GM19438 (cell line): ENCODE measurements around the gene XNDC1N.

Experiments
- ATAC-seq: cut with Tn5 transposase; IDR thresholded peaks from one replicate; pipeline ENCODE4 v1.9.1; 2021; ENCODE audit warnings: low read depth; ENCODE audit not compliant: unreplicated experiment

Gene XNDC1N

GRCh38 chr11:71927820-71928736 is at the start of gene XNDC1N:
Gene XNDC1N, minus strand, starts transcription at chr11:71928594. Its CDS starts 5,241 bp downstream, at chr11:71923353.
- ATAC-seq, result peak; percentile 69

DNA sequence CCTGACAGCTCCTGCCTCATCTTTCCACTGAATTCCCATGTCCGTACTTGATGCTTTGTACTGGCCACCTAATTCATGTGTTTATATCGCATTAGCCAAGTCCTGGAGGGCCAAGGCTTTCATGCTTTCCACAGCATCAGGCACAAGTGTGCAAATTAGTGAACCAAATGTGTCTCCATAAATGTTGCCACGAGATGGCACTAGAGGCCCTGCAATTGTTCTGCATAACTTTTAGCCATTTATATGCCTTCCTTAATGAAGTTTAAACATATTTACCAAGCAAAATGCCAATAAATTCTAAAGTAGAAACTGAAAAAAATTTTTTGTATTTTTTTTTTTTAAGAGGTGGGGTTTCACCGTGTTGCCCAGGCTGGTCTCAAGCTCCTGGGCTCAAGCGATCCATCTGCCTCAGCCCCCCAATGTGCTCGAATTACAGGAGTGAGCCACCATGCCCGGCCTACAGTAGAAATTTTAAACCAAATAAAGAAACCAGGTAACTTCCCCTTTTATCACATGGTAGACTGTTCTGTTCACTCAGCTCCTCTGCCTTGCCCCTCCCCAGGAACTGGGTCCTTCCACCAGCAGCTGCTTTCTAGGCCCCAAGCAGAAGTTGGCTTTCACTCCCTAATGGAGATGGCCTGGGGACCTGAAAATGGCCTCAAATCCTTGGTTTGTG is 49.5 kb upstream of the XNDC1N start:
- no peak for ATAC-seq

GRCh38 chr11:71977090-71977489 is 48.7 kb upstream of the XNDC1N start:
- ATAC-seq, result no peak

DNA sequence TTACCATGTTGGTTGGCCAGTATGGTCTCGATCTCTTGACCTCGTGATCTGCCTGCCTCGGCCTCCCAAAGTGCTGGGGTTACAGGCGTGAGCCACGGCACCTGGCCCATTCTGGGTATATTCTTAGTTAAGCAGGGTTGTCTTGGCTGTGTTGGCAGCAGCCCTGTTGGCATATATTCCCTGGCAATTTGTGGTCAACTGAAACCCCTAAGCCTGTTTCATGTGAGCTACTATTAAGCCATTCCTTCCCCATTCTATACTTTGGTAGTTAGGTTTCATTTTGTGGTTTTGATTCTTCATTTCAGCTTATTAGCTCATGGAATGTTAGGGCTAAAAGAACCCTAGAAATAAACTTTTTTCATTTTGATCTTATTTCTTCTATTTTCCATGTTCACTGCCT is 48.2 kb upstream of the XNDC1N start:
- ATAC-seq, result no peak

DNA sequence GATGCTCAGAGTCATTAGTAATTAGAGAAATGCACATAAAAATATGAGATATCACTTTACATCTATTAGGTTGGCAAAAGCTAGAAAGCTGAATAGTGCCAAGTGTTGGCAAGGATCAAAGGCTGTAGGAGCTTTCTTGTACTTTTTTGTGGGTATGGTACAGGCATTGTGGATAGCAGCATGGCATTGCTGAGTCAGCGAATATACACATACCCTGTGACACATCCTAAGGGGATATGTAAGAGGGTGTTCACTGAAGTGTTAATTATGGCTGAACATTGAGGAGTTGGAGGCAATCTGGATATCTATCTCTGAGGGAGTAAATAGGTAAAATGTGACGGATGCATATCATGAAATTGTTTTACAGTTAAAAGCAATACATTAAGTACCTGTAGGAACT is 43.3 kb upstream of the XNDC1N start:
- no peak for ATAC-seq

DNA sequence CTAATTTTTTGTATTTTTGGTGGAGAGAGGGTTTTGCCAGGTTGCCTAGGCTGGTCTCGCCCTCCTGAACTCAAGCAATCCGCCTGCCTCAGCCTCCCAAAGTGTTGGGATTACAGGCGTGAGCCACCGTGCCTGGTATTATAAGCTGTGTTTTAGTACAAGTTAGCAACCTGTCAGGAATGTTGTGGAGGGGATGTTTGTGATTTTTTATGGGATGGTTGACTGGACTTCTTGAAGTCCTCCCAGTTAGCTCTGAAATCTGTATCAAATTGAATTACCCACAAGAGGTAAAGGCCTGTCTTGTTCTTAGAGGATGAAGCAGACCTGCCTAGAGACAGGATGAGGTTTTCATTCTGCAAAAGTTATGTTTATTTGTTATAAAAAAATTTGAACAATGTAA is 36.2 kb upstream of the XNDC1N start:
- no peak for ATAC-seq

DNA sequence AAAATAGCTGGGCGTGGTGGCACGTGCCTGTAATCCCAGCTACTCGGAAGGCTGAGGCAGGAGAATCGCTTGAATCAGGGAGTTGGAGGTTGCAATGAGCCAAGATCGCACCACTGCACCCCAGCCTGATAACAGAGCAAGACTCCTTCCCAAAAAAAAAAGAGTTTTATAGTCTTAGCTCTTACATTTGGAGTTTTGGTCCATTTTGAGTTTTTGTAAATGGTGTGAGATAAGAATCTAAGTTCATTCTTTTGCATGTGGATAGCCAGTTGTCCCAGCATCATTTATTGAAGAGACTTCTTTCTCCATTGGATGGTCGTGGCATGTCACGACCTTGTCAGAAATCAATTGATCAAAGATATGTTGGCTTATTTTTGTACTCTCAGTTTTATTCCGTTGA is 35.1 kb upstream of the XNDC1N start:
- ATAC-seq, result no peak

DNA sequence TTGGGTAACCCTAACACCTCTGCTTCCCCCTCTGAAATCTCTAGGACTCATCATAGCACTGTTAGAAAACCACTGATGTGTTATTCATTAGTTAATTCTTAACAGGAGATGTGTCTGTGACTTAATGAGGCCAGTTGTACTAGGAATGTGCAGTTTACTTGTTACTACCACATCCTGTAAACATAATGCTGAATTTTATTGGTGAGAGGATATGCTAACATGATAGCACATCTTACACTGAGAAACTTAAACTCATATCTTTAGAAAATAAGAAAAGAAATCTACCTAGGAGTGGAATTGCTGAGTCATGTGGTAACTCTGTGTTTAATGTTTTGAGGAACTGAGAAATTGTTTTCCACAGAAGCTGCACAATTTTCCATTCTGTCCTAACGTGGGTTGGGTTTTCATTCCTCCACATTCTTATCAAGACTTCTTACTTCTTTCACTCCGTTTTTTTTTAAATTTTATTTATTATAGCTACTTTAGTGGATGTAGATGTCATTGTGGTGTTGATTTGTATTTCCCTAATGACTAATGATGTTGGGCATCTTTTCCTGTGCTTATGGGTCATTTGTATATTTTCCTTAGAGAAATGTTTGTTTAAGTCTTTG is 34.1 kb upstream of the XNDC1N start:
- peak; percentile 62 for ATAC-seq

DNA sequence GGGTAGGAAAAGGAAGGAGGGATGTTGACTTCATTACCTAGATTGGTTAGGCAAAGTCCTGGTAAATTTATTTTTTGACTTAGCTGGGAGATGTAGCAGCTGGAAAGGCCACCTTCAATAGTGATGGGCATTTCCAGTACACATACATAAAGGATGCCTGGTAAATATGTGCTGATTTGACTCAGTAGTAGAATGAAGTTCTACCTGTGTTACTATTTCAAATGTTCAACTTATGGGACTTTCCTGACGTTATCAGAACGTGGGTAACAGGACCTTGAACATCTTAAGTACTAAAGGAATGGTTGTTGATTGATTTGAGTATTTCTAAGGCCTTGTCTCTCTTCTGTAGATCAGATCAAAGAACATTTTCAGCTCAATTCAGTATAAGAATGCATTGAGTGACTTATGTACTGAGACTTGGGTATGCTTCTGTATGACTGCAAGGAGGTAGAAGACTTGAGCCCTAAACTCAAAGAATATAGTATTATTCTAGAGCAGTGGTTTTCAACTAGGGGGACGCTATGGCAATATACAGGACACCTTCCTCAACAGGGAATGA is 27.6 kb upstream of the XNDC1N start:
- no peak for ATAC-seq

- no peak for ATAC-seq
These were observed 23.4 kb upstream of the XNDC1N start for GRCh38 chr11:71951741-71952310.

DNA sequence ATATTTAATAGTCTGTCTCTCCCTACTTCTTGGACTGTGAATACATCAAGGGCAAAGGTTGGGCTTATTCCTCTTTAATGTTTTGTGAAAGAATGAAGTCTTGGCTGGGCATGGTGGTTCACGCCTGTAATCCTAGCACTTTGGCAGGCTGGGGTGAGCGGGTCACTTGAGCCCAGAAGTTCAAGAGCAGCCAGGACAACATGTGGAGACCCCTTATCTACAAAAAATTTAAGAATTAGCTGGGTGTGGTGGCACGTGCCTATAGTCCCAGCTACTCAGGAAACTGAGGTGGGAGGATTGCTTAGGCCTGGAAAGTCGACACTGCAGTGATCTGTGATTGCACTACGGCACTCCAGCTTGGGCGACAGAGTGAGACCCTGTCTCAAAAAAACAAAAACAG is 20.6 kb upstream of the XNDC1N start:
- ATAC-seq, result no peak

DNA sequence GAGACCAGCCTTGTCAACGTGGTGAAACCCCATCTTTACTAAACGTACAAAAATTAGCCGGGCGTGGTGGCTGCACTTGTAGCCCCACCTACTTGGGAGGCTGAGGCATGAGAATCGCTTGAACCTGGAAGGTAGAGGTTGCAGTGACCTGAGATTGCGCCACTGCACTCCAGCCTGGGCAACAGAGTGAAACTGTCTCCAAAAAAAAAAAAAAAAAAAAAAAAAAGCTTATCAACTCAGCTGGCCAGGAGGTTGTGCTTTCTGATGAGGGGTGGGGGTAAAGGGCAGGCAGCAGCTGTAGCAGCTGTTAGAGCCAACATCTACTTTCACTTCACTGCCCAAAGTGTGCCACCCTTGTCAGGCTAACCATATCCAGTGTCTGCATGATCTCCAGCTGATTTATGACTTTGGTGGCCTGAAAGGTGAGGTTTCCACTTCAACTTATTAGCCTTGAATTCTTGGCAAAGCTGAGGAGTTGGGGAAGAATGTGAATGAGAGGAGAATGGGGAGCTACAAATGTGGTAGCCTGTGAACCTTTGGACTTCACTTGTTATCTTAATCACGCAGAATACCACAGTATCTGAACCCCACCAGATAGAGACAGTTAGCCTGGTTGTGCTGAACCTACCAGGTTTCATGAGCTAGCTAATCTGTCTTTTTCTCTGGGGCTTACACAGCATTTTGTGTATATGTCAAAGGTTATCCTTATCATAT is 20.1 kb upstream of the XNDC1N start:
- ATAC-seq, result no peak

DNA sequence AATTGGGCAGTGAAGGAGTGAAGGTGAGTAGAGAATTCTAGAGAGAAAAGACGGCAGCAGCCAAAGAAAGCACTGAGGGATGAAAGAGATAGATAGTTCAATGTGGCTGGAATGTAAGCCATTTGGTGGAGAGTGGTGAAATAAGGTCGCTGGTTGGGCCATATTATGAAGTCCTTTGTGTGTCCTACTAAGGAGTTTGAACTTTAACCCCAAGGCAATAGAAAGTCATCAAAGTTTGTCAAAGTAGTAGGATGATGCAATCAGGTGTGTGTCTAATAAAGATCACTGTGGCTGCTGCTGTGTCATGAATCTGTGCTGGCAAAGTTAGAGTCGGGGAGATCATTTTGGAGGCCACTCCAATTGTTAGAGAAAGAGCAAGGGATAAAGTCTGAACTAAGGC is 19.1 kb upstream of the XNDC1N start:
- no peak for ATAC-seq

GRCh38 chr11:71946144-71946571 is 17.8 kb upstream of the XNDC1N start:
- ATAC-seq, result no peak

GRCh38 chr11:71940561-71941219 is 12.3 kb upstream of the XNDC1N start:
- no peak for ATAC-seq

GRCh38 chr11:71937826-71938225 is 9.4 kb upstream of the XNDC1N start:
- ATAC-seq, result no peak

GRCh38 chr11:71936825-71937224 is 8.4 kb upstream of the XNDC1N start:
- ATAC-seq, result no peak

DNA sequence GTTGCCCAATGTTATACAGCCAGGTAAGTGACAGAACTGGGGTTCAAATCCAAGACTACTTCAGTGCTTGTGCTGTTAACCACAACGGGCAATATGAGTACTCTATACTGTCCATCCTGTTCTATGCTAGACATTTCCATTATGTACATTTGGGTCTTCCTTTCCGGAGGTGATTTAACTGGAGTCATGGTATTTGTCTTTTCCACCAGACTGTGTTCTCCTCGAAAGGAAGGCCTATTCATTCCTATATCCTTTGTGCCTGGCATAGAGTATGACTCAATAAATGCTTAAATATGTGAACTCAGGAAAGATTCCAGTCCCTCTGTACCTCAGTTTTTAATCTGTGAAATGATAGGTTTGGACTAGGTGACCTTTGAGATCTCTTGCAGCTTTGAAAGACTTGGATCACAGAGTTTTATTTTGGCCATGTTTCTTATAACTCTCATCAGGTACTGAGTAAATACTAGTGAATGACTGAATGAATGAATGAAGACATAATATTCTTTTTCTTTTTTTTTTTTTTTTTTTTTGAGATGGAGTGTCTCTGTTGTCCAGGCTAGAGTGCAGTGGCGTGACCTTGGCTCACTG is 7.0 kb upstream of the XNDC1N start:
- no peak for ATAC-seq

- no peak for ATAC-seq
These were observed 5.8 kb upstream of the XNDC1N start for GRCh38 chr11:71934213-71934612.
